Pancreas (tissue), 10 donors: Measurements from ENCODE around the gene TFB1M. TPM values are rescaled to one million over a fixed set of nuclear protein-coding genes. Genes with fewer than 3 reads are reported as not detected.

Experiments
- ATAC-seq, 4 donors: fragments of 200-7000 bp; cut with Tn5 transposase; one replicate each; pipeline versions ENCODE4 v1.8.0 to v1.9.1; 2020; ENCODE audit warnings: mild to moderate bottlenecking in 4 of 4, moderate library complexity in 4 of 4
- DNase-seq, 6 donors: peaks; one replicate each; pipeline ENCODE4 v3.0.0-alpha.2; 2020
- FAIRE-seq: peaks from 2 replicates; lab custom pipeline; 2012; peaks lifted over from hg19 to GRCh38; lab: Jason Lieb, UNC
- H3K27ac ChIP-seq, 4 donors: fragments of 200-600 bp; sonication (generic); 1 replicate in 3 of 4; 2 replicates in 1 of 4; pipeline versions ENCODE4 v1.5.0 to v1.8.0; 2020
- H3K27me3 ChIP-seq, 4 donors: fragments of 200-600 bp; one replicate each; pipeline ENCODE4 v1.8.0; 2021
- H3K36me3 ChIP-seq, 3 donors: fragments of 200-600 bp; sonication (generic) in 1 of 3; one replicate each; pipeline versions ENCODE4 v1.5.0 to v1.8.0; 2020 to 2021
- H3K4me1 ChIP-seq, 3 donors: fragments of 200-600 bp; one replicate each; pipeline ENCODE4 v1.8.0; 2021
- H3K4me3 ChIP-seq, 4 donors: fragments of 200-600 bp; sonication (generic) in 2 of 4; one replicate each; pipeline versions ENCODE4 v1.5.0 to v1.8.0; 2020 to 2021
- H3K9me3 ChIP-seq, 4 donors: fragments of 200-600 bp; one replicate each; pipeline ENCODE4 v1.8.0; 2021
- CTCF ChIP-seq, 4 donors: fragments of 200-600 bp; sonication (generic) in 3 of 4; IDR thresholded peaks; one replicate each; pipeline versions ENCODE4 v1.5.0 to v1.8.0; 2021; ENCODE audit warnings: antibody characterized with exemption in 4 of 4
- WGBS, 2 donors: extraction: QIAGEN DNeasy Blood & Tissue Kit; methylation state at CpG; one replicate each; pipeline ENCODE4 v1.1.7; 2013; 5-methylcytosine and 5-hydroxymethylcytosine counted together
- intact Hi-C, 3 donors: fragments of 100-400 bp; cut with DNase I; formaldehyde crosslinking; loops; one replicate each; pipeline versions ENCODE4 v1.11.1 to v1.14.2; 2022
- polyA plus RNA-seq, 2 donors: library from polyadenylated mRNA; stranded (reverse); fragments of 200-250 nt; gene quantifications; one replicate each; pipeline ENCODE4 v1.2.3, GENCODE V29; 2013
- total RNA-seq, 6 donors: library from RNA; stranded (reverse); fragmentation: NEBNext Ultra II Directional in 4 of 6; extraction: Animal tissue kit (Norgen Biotek cat#: 25700) in 4 of 6; gene quantifications; one replicate each; pipeline versions ENCODE4 v1.2.1 to v1.2.4, GENCODE V29; 2021 to 2023
- donor health status: healthy with polysubstance abuse.
- donor health status: DM: no; HTN: no; CAD: no; lungs with moderate emphysema.
- donor health status: DM: no; HTN: no; CAD: no.
- donor health status: control.
- donor health status: control.
- donor health status: Bipolar disorder and iron deficiency.
- donor health status: DM: yes; HTN: yes; CAD: no.
- donor health status: DM: no; HTN: no; CAD: no.
- donor health status: DM: no; HTN: no; CAD: no.
- donor health status: DM: yes; HTN: yes; CAD: no.

TFB1M gene
- total and polyA plus RNA-seq, 8 donors: 7.6 to 16.3 (median 9.2) TPM

GRCh38 chr6:155351273-155352129, 37.2 kb upstream of the TFB1M start:
- 69 to 75% methylated on average over 5 of the region's 5 CpGs for WGBS, 2 donors
- intact Hi-C loops: no loop called here
- no peak for ATAC-seq
- Histone ChIP-seq H3K4me3 (no peak overlapping the region), H3K9me3 (no peaks in the 10 kb centered on the region), H3K4me1 (no peaks in the 10 kb centered on the region), H3K27ac (no peak overlapping the region), H3K27me3 (no peaks in the 10 kb centered on the region), H3K36me3 (no peaks in the 10 kb centered on the region)
- no peak for TF ChIP-seq CTCF (IDR thresholded peaks at IDR 0.05)
- DNase-seq: no peak
- FAIRE-seq: no peak

GRCh38 chr6:155349956-155350355, 35.7 kb upstream of the TFB1M start:
- Histone ChIP-seq H3K4me1 (no peaks in the 10 kb centered on the region), H3K36me3 (no peaks in the 10 kb centered on the region), H3K4me3 (no peak overlapping the region), H3K27ac (no peak overlapping the region), H3K27me3 (no peaks in the 10 kb centered on the region), H3K9me3 (no peaks in the 10 kb centered on the region)
- WGBS, 2 donors: 87% methylated on average over 6 of the region's 6 CpGs
- DNase-seq (no peak), ATAC-seq (no peak), FAIRE-seq (no peak)
- TF ChIP-seq CTCF (IDR thresholded peaks at IDR 0.05): no peak
- intact Hi-C loops: no loop called here

GRCh38 chr6:155349129-155349528, 34.8 kb upstream of the TFB1M start:
- FAIRE-seq: no peak
- H3K27ac ChIP-seq: no peak overlapping the region
- intact Hi-C loops: no loop called here
- H3K4me1 ChIP-seq: no peaks in the 10 kb centered on the region
- no peak for TF ChIP-seq CTCF (IDR thresholded peaks at IDR 0.05)
- H3K36me3 ChIP-seq: no peaks in the 10 kb centered on the region
- H3K9me3 ChIP-seq: no peaks in the 10 kb centered on the region
- 86 to 94% methylated on average over 2 of the region's 2 CpGs for WGBS, 2 donors
- ATAC-seq: no peak
- no peak for DNase-seq
- no peak overlapping the region for H3K4me3 ChIP-seq
- no peaks in the 10 kb centered on the region for H3K27me3 ChIP-seq

GRCh38 chr6:155347800-155348199, 33.5 kb upstream of the TFB1M start:
- ATAC-seq (no peak), DNase-seq (no peak), FAIRE-seq (no peak)
- no peaks in the 10 kb centered on the region for H3K9me3 ChIP-seq
- H3K27ac ChIP-seq: no peak overlapping the region
- no peaks in the 10 kb centered on the region for H3K36me3 ChIP-seq
- no peaks in the 10 kb centered on the region for H3K27me3 ChIP-seq
- 79 to 92% methylated on average over 1 of the region's 1 CpG for WGBS, 2 donors
- H3K4me1 ChIP-seq: no peaks in the 10 kb centered on the region
- H3K4me3 ChIP-seq: no peak overlapping the region
- intact Hi-C loops: no loop called here
- no peak for TF ChIP-seq CTCF (IDR thresholded peaks at IDR 0.05)

GRCh38 chr6:155346957-155347356, 32.7 kb upstream of the TFB1M start:
- TF ChIP-seq CTCF (IDR thresholded peaks at IDR 0.05): no peak
- Histone ChIP-seq H3K36me3 (no peaks in the 10 kb centered on the region), H3K9me3 (no peaks in the 10 kb centered on the region), H3K4me3 (no peak overlapping the region), H3K4me1 (no peaks in the 10 kb centered on the region), H3K27ac (no peak overlapping the region), H3K27me3 (no peaks in the 10 kb centered on the region)
- DNase-seq (no peak), ATAC-seq (no peak), FAIRE-seq (no peak)
- intact Hi-C loops: no loop called here
